A549 (cell line): Measurements from ENCODE around the gene CALR3. TPM values are rescaled to one million over a fixed set of nuclear protein-coding genes. Genes with fewer than 3 reads are reported as not detected.

Experiments used
- ATAC-seq, 2 experiments: fragments of 200-7000 bp in 1 of 2; fragments of >200 bp in 1 of 2; cut with Nextera tagmentation in 1 of 2; cut with Tn5 transposase in 1 of 2; 3 replicates each; pipeline versions ENCODE4 v1.8.0 to v1.9.1; 2018 to 2020; ENCODE audit warnings: mild to moderate bottlenecking in 1 of 2, moderate library complexity in 1 of 2
- CTCF ChIA-PET: fragments of 300-600 bp; sonication (Branson Sonifier 250); formaldehyde crosslinking; extraction: SDS; loops from one replicate; lab custom pipeline; 2021; ENCODE audit warnings: antibody characterized with exemption, inconsistent platforms; lab: Yijun Ruan, JAX
- POLR2A ChIA-PET: fragments of 350-600 bp; formaldehyde crosslinking; extraction: SDS; loops from one replicate; lab custom pipeline; 2021; ENCODE audit warnings: antibody characterized with exemption, inconsistent platforms; lab: Yijun Ruan, JAX
- DNase-seq, 2 experiments: peaks; one replicate each; pipeline versions ENCODE4 v3.0.0 to v3.0.0-alpha.2; 2011 to 2016; ENCODE audit warnings: low read depth in 1 of 2, low spot score in 1 of 2
- FAIRE-seq: peaks from 2 replicates; lab custom pipeline; 2011; peaks lifted over from hg19 to GRCh38; lab: Jason Lieb, UNC
- H3K27ac ChIP-seq, 2 experiments: fragments of >200 bp; sonication (Bioruptor Twin); formaldehyde crosslinking; 3 replicates each; pipeline ENCODE4 v1.5.1; 2016 to 2017
- H3K4me1 ChIP-seq: fragments of >200 bp; sonication (Bioruptor Twin); formaldehyde crosslinking; 3 replicates; pipeline ENCODE4 v1.6.1; 2016
- H3K4me2 ChIP-seq: fragments of >200 bp; sonication (Bioruptor Twin); formaldehyde crosslinking; 3 replicates; pipeline ENCODE4 v1.6.1; 2016
- H3K4me3 ChIP-seq: fragments of >200 bp; sonication (Bioruptor Twin); formaldehyde crosslinking; 3 replicates; pipeline ENCODE4 v1.5.1; 2016
- H3K9me3 ChIP-seq: fragments of >200 bp; sonication (Bioruptor Twin); formaldehyde crosslinking; 3 replicates; pipeline ENCODE4 v1.6.1; 2016
- E2F6 ChIP-seq: IDR thresholded peaks from 2 replicates; pipeline ENCODE4 v1.6.1; 2012; ENCODE audit warnings: low read depth, borderline replicate concordance
- FOXS1 ChIP-seq: fragments of 250-450 bp; sonication (Bioruptor Pico); IDR thresholded peaks from 2 replicates; pipeline ENCODE4 v1.5.0; 2020; ENCODE audit warnings: mild to moderate bottlenecking, moderate library complexity
- GATA3 ChIP-seq: IDR thresholded peaks from 2 replicates; pipeline ENCODE4 v1.6.1; 2012; ENCODE audit warnings: borderline replicate concordance
- HDAC2 ChIP-seq: fragments of 200-600 bp; sonication (generic); IDR thresholded peaks from 2 replicates; pipeline ENCODE4 v1.6.1; 2016
- HES2 ChIP-seq: fragments of >200 bp; sonication (Bioruptor Twin); formaldehyde crosslinking; IDR thresholded peaks from 2 replicates; pipeline ENCODE4 v1.6.1; 2016
- HEYL ChIP-seq: fragments of 250-450 bp; sonication (Bioruptor Pico); IDR thresholded peaks from 2 replicates; pipeline ENCODE4 v1.8.0; 2021; ENCODE audit warnings: mild to moderate bottlenecking, moderate library complexity
- HMGXB4 ChIP-seq: fragments of 250-450 bp; sonication (Bioruptor Pico); IDR thresholded peaks from 2 replicates; pipeline ENCODE4 v1.5.0; 2021; ENCODE audit warnings: mild to moderate bottlenecking, moderate library complexity, borderline replicate concordance
- HOXA7 ChIP-seq: fragments of 250-450 bp; sonication (Bioruptor Pico); IDR thresholded peaks from 2 replicates; pipeline ENCODE4 v1.5.0; 2020; ENCODE audit warnings: mild to moderate bottlenecking, moderate library complexity
- MAX ChIP-seq: IDR thresholded peaks from 2 replicates; pipeline ENCODE4 v1.6.1; 2012
- MAZ ChIP-seq: fragments of 150-350 bp; IDR thresholded peaks from 2 replicates; pipeline ENCODE4 v1.6.1; 2014; ENCODE audit warnings: antibody characterized with exemption, low read depth, low read length, borderline replicate concordance
- NR3C1 ChIP-seq: fragments of >200 bp; sonication (Bioruptor Twin); formaldehyde crosslinking; IDR thresholded peaks from 3 replicates; pipeline ENCODE4 v1.6.1; 2017
- PHF8 ChIP-seq: fragments of 200-600 bp; sonication (generic); IDR thresholded peaks from 2 replicates; pipeline ENCODE4 v1.6.1; 2016; ENCODE audit warnings: low read depth, mild to moderate bottlenecking, antibody characterized with exemption, moderate library complexity, borderline replicate concordance
- POLR2AphosphoS2 ChIP-seq: conservative IDR thresholded peaks from 2 replicates; pipeline ENCODE4 v1.6.1; 2012; ENCODE audit warnings: low read length, improper control_type of control experiment, inconsistent platforms
- RAD21 ChIP-seq, 2 experiments: fragments of >200 bp in 1 of 2; sonication (Bioruptor Twin) in 1 of 2; formaldehyde crosslinking in 1 of 2; IDR thresholded peaks in 1 of 2; conservative IDR thresholded peaks in 1 of 2; 2 replicates in 1 of 2; 3 replicates in 1 of 2; pipeline ENCODE4 v1.6.1; 2012 to 2018; ENCODE audit warnings: inconsistent platforms in 1 of 2
- RCOR1 ChIP-seq: fragments of 150-350 bp; IDR thresholded peaks from 2 replicates; pipeline ENCODE4 v1.6.1; 2014; ENCODE audit warnings: antibody characterized with exemption, low read length, low read depth
- TFCP2L1 ChIP-seq: fragments of 250-450 bp; sonication (Bioruptor Pico); IDR thresholded peaks from 2 replicates; pipeline ENCODE4 v1.5.0; 2021; ENCODE audit warnings: mild to moderate bottlenecking
- TP53 ChIP-seq: fragments of 250-450 bp; sonication (Bioruptor Pico); IDR thresholded peaks from 2 replicates; pipeline ENCODE4 v1.5.0; 2021; ENCODE audit warnings: mild to moderate bottlenecking, moderate library complexity
- WGBS: methylation state at CpG from one replicate; pipeline ENCODE4 v1.1.6; 2017; ENCODE audit errors: missing lambda C conversion rate; 5-methylcytosine and 5-hydroxymethylcytosine counted together
- polyA plus RNA-seq, 4 experiments: library from polyadenylated mRNA; depleted of rRNA in 3 of 4; stranded (reverse); fragments of >200 nt; fragmentation: RNase III in 1 of 4; extraction: RNeasy Plus Mini Kit Qiagen cat#74134 plus additional on column Dnase treatment in 1 of 4; gene quantifications; 2 replicates in 3 of 4; 3 replicates in 1 of 4; pipeline ENCODE4 v1.2.3, GENCODE V29; 2011 to 2017
- TF ChIP-seq, protein P1 (sequence below): IDR thresholded peaks from 2 replicates; pipeline ENCODE4 v1.6.1; 2012
- TF ChIP-seq, protein P2 (sequence below): fragments of >200 bp; sonication (Bioruptor Twin); formaldehyde crosslinking; IDR thresholded peaks from 3 replicates; pipeline ENCODE4 v1.6.1; 2016

Gene CALR3
- polyA plus RNA-seq, 2 of the 4 experiments (the other 2 are of a cell fraction) = 0.10 TPM; not detected in 1

GRCh38 chr19:16524991-16525734 is 29.2 kb upstream of the CALR3 start:
- FAIRE-seq = no peak

GRCh38 chr19:16522559-16523377 is 26.8 kb upstream of the CALR3 start:
- Histone ChIP-seq H3K27ac (no peak overlapping the region), H3K4me2 (no peak overlapping the region), H3K9me3 (no peaks in the 10 kb centered on the region), H3K4me1 (no peaks in the 10 kb centered on the region), H3K4me3 (no peak overlapping the region)
- no peak for FAIRE-seq
- POLR2A ChIA-PET = no interaction called here
- 94% methylated on average over 19 of the region's 25 CpGs for WGBS
- TF ChIP-seq E2F6 (no peak), FOXS1 (no peak), RAD21 (conservative IDR thresholded peaks at IDR 0.05 in 1 of 2, IDR thresholded peaks at IDR 0.05 in 1 of 2) (no peak), NR3C1 (no peak)
- ATAC-seq = no peak
- DNase-seq = no peak
- CTCF ChIA-PET = interaction anchor here (1.1 kb wide), 1 partner anchor 15 kb away, joined by 3 read pairs; no protein-coding TSS in a partner anchor

More at GRCh38 chr19:16524991-16525734, 29.2 kb upstream of the CALR3 start:
- ChIA-PET POLR2A (no interaction called here), CTCF (interaction anchor here (2.1 kb wide), 1 partner anchor 12 kb away, joined by 5 read pairs; no protein-coding TSS in a partner anchor)
- no peak for TF ChIP-seq TP53 (CRISPR knock-in tag)
- TF ChIP-seq RAD21 (conservative IDR thresholded peaks at IDR 0.05 in 1 of 2, IDR thresholded peaks at IDR 0.05 in 1 of 2) = no peak
- TF ChIP-seq, protein P1, sequence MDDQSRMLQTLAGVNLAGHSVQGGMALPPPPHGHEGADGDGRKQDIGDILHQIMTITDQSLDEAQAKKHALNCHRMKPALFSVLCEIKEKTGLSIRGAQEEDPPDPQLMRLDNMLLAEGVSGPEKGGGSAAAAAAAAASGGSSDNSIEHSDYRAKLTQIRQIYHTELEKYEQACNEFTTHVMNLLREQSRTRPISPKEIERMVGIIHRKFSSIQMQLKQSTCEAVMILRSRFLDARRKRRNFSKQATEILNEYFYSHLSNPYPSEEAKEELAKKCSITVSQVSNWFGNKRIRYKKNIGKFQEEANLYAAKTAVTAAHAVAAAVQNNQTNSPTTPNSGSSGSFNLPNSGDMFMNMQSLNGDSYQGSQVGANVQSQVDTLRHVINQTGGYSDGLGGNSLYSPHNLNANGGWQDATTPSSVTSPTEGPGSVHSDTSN = no peak
- no peak for TF ChIP-seq HES2
- no peak for TF ChIP-seq GATA3
- TF ChIP-seq E2F6 = no peak
- no peak for TF ChIP-seq HMGXB4
- TF ChIP-seq, protein P2, sequence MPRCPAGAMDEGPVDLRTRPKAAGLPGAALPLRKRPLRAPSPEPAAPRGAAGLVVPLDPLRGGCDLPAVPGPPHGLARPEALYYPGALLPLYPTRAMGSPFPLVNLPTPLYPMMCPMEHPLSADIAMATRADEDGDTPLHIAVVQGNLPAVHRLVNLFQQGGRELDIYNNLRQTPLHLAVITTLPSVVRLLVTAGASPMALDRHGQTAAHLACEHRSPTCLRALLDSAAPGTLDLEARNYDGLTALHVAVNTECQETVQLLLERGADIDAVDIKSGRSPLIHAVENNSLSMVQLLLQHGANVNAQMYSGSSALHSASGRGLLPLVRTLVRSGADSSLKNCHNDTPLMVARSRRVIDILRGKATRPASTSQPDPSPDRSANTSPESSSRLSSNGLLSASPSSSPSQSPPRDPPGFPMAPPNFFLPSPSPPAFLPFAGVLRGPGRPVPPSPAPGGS = no peak
- no peak for TF ChIP-seq HOXA7 (CRISPR knock-in tag)
- TF ChIP-seq POLR2AphosphoS2 = no peak
- TF ChIP-seq MAZ = no peak
- TF ChIP-seq RCOR1 = no peak
- TF ChIP-seq HDAC2 = no peak
- no peak for TF ChIP-seq PHF8
- no peak for TF ChIP-seq TFCP2L1
- TF ChIP-seq HEYL = no peak
- TF ChIP-seq MAX = no peak
- no peak for ATAC-seq
- no peak overlapping the region for H3K27ac ChIP-seq
- H3K4me1 ChIP-seq = no peaks in the 10 kb centered on the region
- no peaks in the 10 kb centered on the region for H3K9me3 ChIP-seq
- H3K4me3 ChIP-seq = no peak overlapping the region
- no peak overlapping the region for H3K4me2 ChIP-seq
- no peak for DNase-seq
- WGBS = 94% methylated on average over 21 of the region's 54 CpGs
